Adrenal gland (tissue), 5 donors: ENCODE results near the gene ROBO2.

Experiments
- POLR2A ChIP-seq, 2 donors: fragments of 450-650 bp; IDR thresholded peaks; one replicate each; pipeline ENCODE4 v1.6.1; 2017; ENCODE audit warnings: antibody characterized with exemption in 2 of 2, mild to moderate bottlenecking in 2 of 2, moderate library complexity in 1 of 2
- TF ChIP-seq, protein P1 (sequence below), 6 experiments: fragments of 450-650 bp in 4 of 6; fragments of 200-600 bp in 2 of 6; sonication (generic) in 1 of 6; IDR thresholded peaks; 1 replicate in 5 of 6; 2 replicates in 1 of 6; pipeline versions ENCODE4 v1.5.1 to v1.8.0; 2016 to 2021; ENCODE audit warnings: antibody characterized with exemption in 6 of 6, mild to moderate bottlenecking in 2 of 6, moderate library complexity in 1 of 6
- donor health status: DM: no; HTN: no; CAD: no.

DNA sequence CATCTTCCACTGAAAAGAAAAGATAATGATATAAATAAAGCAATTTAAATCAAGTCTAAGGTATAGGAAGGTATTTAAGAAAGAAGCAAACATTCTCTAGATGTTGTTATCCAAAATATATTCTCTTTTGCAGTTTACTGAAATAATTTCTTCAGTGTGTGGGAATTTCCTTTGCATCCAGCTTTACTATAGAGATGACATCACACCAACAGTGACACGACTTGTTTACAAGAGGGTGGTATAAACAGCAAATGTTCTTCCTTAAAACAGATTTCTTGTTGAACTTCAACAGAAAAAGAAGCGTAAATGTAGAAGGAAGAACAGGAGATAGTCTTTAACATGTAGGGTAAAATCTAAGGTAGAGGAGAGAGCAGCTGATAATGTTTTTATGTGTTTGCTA is 202.5 kb downstream of the ROBO2 start:
- TF ChIP-seq, protein P1, sequence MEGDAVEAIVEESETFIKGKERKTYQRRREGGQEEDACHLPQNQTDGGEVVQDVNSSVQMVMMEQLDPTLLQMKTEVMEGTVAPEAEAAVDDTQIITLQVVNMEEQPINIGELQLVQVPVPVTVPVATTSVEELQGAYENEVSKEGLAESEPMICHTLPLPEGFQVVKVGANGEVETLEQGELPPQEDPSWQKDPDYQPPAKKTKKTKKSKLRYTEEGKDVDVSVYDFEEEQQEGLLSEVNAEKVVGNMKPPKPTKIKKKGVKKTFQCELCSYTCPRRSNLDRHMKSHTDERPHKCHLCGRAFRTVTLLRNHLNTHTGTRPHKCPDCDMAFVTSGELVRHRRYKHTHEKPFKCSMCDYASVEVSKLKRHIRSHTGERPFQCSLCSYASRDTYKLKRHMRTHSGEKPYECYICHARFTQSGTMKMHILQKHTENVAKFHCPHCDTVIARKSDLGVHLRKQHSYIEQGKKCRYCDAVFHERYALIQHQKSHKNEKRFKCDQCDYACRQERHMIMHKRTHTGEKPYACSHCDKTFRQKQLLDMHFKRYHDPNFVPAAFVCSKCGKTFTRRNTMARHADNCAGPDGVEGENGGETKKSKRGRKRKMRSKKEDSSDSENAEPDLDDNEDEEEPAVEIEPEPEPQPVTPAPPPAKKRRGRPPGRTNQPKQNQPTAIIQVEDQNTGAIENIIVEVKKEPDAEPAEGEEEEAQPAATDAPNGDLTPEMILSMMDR (IDR thresholded peaks at IDR 0.05) = no peak
- TF ChIP-seq POLR2A (IDR thresholded peaks at IDR 0.05) = no peak
